PC-9 (cell line): ENCODE measurements around the gene GOLIM4. TPM values are rescaled to one million over a fixed set of nuclear protein-coding genes. Genes with fewer than 3 reads are reported as not detected.
"Not testable (repeated sequence)": the region's sequence is repeated elsewhere in the genome, so short reads cannot be mapped to it uniquely, and the experiment has no call there.

Source experiments
- BruUV-seq: library from RNA; stranded (reverse); fragments of 400-500 nt; replicated peaks from 2 replicates; lab custom pipeline; 2021; lab: Mats Ljungman, UMichigan
- CTCF ChIA-PET: fragments of 300-600 bp; sonication (Branson Sonifier 250); formaldehyde crosslinking; loops from one replicate; lab custom pipeline; 2022; ENCODE audit warnings: antibody characterized with exemption; lab: Charles Lee
- POLR2A ChIA-PET: fragments of 300-600 bp; sonication (Branson Sonifier 250); formaldehyde crosslinking; loops from one replicate; lab custom pipeline; 2022; ENCODE audit warnings: antibody characterized with exemption; ENCODE audit not compliant: unreplicated experiment; lab: Charles Lee
- DNase-seq, 2 experiments: peaks; one replicate each; pipeline versions ENCODE4 v3.0.0 to v3.0.0-alpha.2; 2015 to 2022; ENCODE audit warnings: mixed read lengths in 1 of 2
- H2AFZ ChIP-seq: fragments of 200-600 bp; sonication (generic); 2 replicates; pipeline ENCODE4 v1.8.1; 2017; ENCODE audit warnings: antibody characterized with exemption
- H3F3A ChIP-seq: fragments of 200-600 bp; sonication (generic); 2 replicates; pipeline ENCODE4 v1.8.1; 2017; ENCODE audit warnings: antibody characterized with exemption, mild to moderate bottlenecking, low read depth; ENCODE audit not compliant: insufficient read depth
- H3K27ac ChIP-seq: fragments of 200-600 bp; sonication (generic); 2 replicates; pipeline ENCODE4 v1.6.1; 2016; ENCODE audit warnings: mixed run types
- H3K27me3 ChIP-seq: fragments of 200-600 bp; sonication (generic); 2 replicates; pipeline ENCODE4 v1.6.1; 2016; ENCODE audit warnings: low read depth, mixed run types; ENCODE audit not compliant: insufficient read depth
- H3K36me3 ChIP-seq: fragments of 200-600 bp; sonication (generic); 2 replicates; pipeline ENCODE4 v1.6.1; 2016; ENCODE audit warnings: low read depth, mixed run types
- H3K4me1 ChIP-seq: fragments of 200-600 bp; sonication (generic); replicated peaks from 2 replicates; pipeline ENCODE4 v1.6.1; 2016; ENCODE audit warnings: mixed run types; ENCODE audit not compliant: insufficient read depth
- H3K4me2 ChIP-seq: fragments of 200-600 bp; sonication (generic); 2 replicates; pipeline ENCODE4 v1.6.1; 2017; ENCODE audit warnings: mixed run types
- H3K4me3 ChIP-seq: fragments of 200-600 bp; sonication (generic); 2 replicates; pipeline ENCODE4 v1.6.1; 2016; ENCODE audit warnings: mixed run types
- H3K79me2 ChIP-seq: fragments of 200-600 bp; sonication (generic); 2 replicates; pipeline ENCODE4 v1.6.1; 2017; ENCODE audit warnings: low read depth, mixed run types
- H3K9me2 ChIP-seq: fragments of 200-600 bp; sonication (generic); 2 replicates; pipeline ENCODE4 v1.8.1; 2017; ENCODE audit warnings: mild to moderate bottlenecking; ENCODE audit not compliant: insufficient read depth
- H3K9me3 ChIP-seq: fragments of 200-600 bp; sonication (generic); 2 replicates; pipeline ENCODE4 v1.8.1; 2016; ENCODE audit warnings: low read depth; ENCODE audit not compliant: insufficient read depth
- H4K20me1 ChIP-seq: fragments of 200-600 bp; sonication (generic); 2 replicates; pipeline ENCODE4 v1.8.1; 2017; ENCODE audit not compliant: insufficient read depth
- EZH2 ChIP-seq: fragments of 200-600 bp; sonication (generic); IDR thresholded peaks from 2 replicates; pipeline ENCODE4 v1.8.0; 2017; ENCODE audit warnings: antibody characterized with exemption, low read depth
- intact Hi-C: fragments of 100-400 bp; cut with micrococcal nuclease; formaldehyde crosslinking; loops from one replicate; pipeline ENCODE4 v1.10.0; 2022; ENCODE audit not compliant: unreplicated experiment
- total RNA-seq: library from RNA; stranded (reverse); gene quantifications from 2 replicates; pipeline ENCODE4 v1.2.3, GENCODE V29; 2021
- TF ChIP-seq, protein P1 (sequence below): fragments of 200-600 bp; sonication (generic); conservative IDR thresholded peaks from 2 replicates; pipeline ENCODE4 v1.6.1; 2017; ENCODE audit warnings: mixed run types, antibody characterized with exemption, mild to moderate bottlenecking, moderate library complexity

GOLIM4 gene
- total RNA-seq, 1 experiment from 2014 or later: 17.5 TPM

DNA sequence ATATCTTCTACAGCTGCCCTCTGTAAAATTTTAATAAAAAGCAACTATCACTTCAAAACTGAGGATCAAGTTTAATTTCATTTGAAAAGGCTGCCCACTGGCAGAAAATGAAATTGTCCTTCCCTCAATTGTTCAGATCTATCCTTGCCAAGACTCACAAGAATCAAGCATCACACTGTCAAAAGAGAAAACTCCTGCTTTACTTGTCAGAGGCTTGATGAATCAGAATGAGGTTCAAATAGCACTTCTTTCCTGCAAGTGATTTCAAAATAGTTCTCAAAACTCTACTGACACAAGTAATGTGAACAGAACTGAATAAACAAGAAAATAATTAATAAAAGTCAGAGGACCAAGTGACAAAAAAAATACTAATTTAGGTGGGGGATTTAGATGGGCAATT, 70.6 kb downstream of the GOLIM4 start:
- no peak overlapping the region for H3K4me2 ChIP-seq

GRCh38 chr3:168024537-168024941, 71.2 kb downstream of the GOLIM4 start:
- DNase-seq: peak in 1 of 2 experiments; percentile 6
- no peak for TF ChIP-seq EZH2
- TF ChIP-seq, protein P1, sequence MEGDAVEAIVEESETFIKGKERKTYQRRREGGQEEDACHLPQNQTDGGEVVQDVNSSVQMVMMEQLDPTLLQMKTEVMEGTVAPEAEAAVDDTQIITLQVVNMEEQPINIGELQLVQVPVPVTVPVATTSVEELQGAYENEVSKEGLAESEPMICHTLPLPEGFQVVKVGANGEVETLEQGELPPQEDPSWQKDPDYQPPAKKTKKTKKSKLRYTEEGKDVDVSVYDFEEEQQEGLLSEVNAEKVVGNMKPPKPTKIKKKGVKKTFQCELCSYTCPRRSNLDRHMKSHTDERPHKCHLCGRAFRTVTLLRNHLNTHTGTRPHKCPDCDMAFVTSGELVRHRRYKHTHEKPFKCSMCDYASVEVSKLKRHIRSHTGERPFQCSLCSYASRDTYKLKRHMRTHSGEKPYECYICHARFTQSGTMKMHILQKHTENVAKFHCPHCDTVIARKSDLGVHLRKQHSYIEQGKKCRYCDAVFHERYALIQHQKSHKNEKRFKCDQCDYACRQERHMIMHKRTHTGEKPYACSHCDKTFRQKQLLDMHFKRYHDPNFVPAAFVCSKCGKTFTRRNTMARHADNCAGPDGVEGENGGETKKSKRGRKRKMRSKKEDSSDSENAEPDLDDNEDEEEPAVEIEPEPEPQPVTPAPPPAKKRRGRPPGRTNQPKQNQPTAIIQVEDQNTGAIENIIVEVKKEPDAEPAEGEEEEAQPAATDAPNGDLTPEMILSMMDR: no peak
- intact Hi-C loops: no loop called here
- H3K9me3 ChIP-seq: no peaks in the 10 kb centered on the region
- H3F3A ChIP-seq: no peaks in the 10 kb centered on the region
- H4K20me1 ChIP-seq: no peaks in the 10 kb centered on the region
- no peak overlapping the region for H3K4me3 ChIP-seq
- ChIA-PET CTCF (no interaction called here), POLR2A (no interaction called here)
- no peaks in the 10 kb centered on the region for H3K36me3 ChIP-seq
- no peaks in the 10 kb centered on the region for H3K4me1 ChIP-seq
- H3K79me2 ChIP-seq: no peaks in the 10 kb centered on the region
- H3K4me2 ChIP-seq: no peak overlapping the region
- no peaks in the 10 kb centered on the region for H3K27me3 ChIP-seq
- BruUV-seq: no TSS peak
- no peaks in the 10 kb centered on the region for H3K9me2 ChIP-seq
- H3K27ac ChIP-seq: no peak overlapping the region
- no peak overlapping the region for H2AFZ ChIP-seq

More for the DNA sequence above, 70.6 kb downstream of the GOLIM4 start:
- POLR2A ChIA-PET: no interaction called here
- Histone ChIP-seq H3K27me3 (no peaks in the 10 kb centered on the region), H3K9me2 (no peaks in the 10 kb centered on the region), H3K9me3 (no peaks in the 10 kb centered on the region), H3K4me1 (no peaks in the 10 kb centered on the region), H2AFZ (no peak overlapping the region), H3K4me3 (no peak overlapping the region), H3K36me3 (no peaks in the 10 kb centered on the region), H3K79me2 (no peaks in the 10 kb centered on the region), H4K20me1 (no peaks in the 10 kb centered on the region), H3F3A (no peaks in the 10 kb centered on the region), H3K27ac (no peak overlapping the region)
- CTCF ChIA-PET: no interaction called here
- intact Hi-C loops: no loop called here
- TF ChIP-seq EZH2: no peak
- TF ChIP-seq, protein P1: no peak
- no peak for DNase-seq
- no TSS peak for BruUV-seq

DNA sequence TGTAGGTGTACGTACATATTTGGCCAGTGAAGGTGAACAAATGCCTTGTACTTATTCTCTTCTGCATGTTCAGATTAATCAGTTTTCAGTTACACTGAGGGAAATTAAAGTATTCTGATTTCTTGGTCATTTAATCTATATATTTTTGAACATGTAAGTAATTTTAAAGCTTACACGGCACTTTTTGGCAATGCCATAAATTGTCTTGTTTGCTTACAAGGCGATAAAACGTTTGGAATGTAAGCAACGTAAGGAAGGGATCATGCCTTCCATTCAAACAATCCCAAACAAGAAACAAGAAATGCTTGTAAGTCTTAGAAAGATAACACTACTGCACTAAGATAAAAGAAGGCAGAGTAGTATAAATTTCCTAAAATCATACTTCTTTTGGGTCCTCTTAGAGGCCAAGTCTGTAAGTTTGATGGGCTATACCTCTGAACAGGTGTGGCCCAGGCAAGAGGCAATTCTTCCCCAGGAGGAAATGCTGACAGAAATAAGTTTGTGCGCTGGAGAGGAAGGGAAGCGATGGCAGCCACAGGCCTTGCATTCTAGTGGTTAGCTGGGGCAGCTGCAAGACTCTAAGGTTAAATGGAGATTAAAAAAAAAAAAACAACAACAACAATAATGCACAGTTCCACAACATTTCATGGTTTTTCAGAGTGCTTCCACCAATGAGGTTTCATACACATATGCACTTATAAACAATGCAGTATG, 73.8 kb downstream of the GOLIM4 start:
- H4K20me1 ChIP-seq: no peaks in the 10 kb centered on the region
- intact Hi-C loops: no loop called here
- BruUV-seq: no TSS peak
- H3K27me3 ChIP-seq: no peaks in the 10 kb centered on the region
- H3K27ac ChIP-seq: no peak overlapping the region
- H3K79me2 ChIP-seq: no peaks in the 10 kb centered on the region
- H3K9me2 ChIP-seq: no peaks in the 10 kb centered on the region
- no peaks in the 10 kb centered on the region for H3K36me3 ChIP-seq
- TF ChIP-seq, protein P1: no peak
- TF ChIP-seq EZH2: no peak
- no peak overlapping the region for H3K4me2 ChIP-seq
- no peak overlapping the region for H2AFZ ChIP-seq
- ChIA-PET CTCF (no interaction called here), POLR2A (no interaction called here)
- no peaks in the 10 kb centered on the region for H3K9me3 ChIP-seq
- H3K4me1 ChIP-seq: no peaks in the 10 kb centered on the region
- no peak overlapping the region for H3K4me3 ChIP-seq
- H3F3A ChIP-seq: no peaks in the 10 kb centered on the region
- no peak for DNase-seq

DNA sequence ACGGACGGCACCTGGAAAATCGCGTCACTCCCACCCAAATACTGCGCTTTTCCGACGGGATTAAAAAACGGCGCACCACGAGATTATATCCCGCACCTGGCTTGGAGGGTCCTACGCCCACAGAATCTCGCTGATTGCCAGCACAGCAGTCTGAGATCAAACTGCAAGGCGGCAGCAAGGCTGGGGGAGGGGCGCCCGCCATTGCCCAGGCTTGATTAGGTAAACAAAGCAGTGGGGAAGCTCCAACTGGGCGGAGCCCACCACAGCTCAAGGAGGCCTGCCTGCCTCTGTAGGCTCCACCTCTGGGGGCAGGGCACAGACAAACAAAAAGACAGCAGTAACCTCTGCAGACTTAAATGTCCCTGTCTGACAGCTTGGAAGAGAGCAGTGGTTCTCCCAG, 84.4 kb downstream of the GOLIM4 start:
- intact Hi-C loops, H3K27ac ChIP-seq, H4K20me1 ChIP-seq, H3K27me3 ChIP-seq, H3K4me1 ChIP-seq, H3K36me3 ChIP-seq, H3F3A ChIP-seq, POLR2A ChIA-PET, CTCF ChIA-PET, H2AFZ ChIP-seq, H3K9me2 ChIP-seq, BruUV-seq, H3K9me3 ChIP-seq, H3K79me2 ChIP-seq, H3K4me2 ChIP-seq, DNase-seq, H3K4me3 ChIP-seq: not testable (repeated sequence)
